SK-N-SH (cell line): Measurements from ENCODE around the gene CLN5.

ENCODE experiments used
- CTCF ChIP-seq: fragments of 200-600 bp; sonication (generic); IDR thresholded peaks from 2 replicates; pipeline ENCODE4 v1.6.1; 2017; ENCODE audit warnings: antibody characterized with exemption, mild to moderate bottlenecking, moderate library complexity
- GABPA ChIP-seq: IDR thresholded peaks from 2 replicates; pipeline ENCODE4 v1.4.0; 2012; ENCODE audit warnings: low read depth, mild to moderate bottlenecking
- MEF2A ChIP-seq: IDR thresholded peaks from 2 replicates; pipeline ENCODE4 v1.4.0; 2012; ENCODE audit warnings: low read depth, borderline replicate concordance
- POLR2AphosphoS5 ChIP-seq: IDR thresholded peaks from 2 replicates; pipeline ENCODE4 v1.6.1; 2012; ENCODE audit warnings: low read depth, low read length
- RAD21 ChIP-seq: IDR thresholded peaks from 2 replicates; pipeline ENCODE4 v1.6.1; 2012; ENCODE audit warnings: mild to moderate bottlenecking, low read length
- REST ChIP-seq: IDR thresholded peaks from 2 replicates; pipeline ENCODE4 v1.6.1; 2012; ENCODE audit warnings: mild to moderate bottlenecking, low read depth, low read length, moderate library complexity
- RFX5 ChIP-seq: IDR thresholded peaks from 2 replicates; pipeline ENCODE4 v1.6.1; 2012; ENCODE audit warnings: mild to moderate bottlenecking, improper control_type of control experiment, low read length
- SIN3A ChIP-seq: IDR thresholded peaks from 2 replicates; pipeline ENCODE4 v1.6.1; 2012; ENCODE audit warnings: low read depth, mild to moderate bottlenecking, low read length, moderate library complexity, borderline replicate concordance
- SMC3 ChIP-seq: IDR thresholded peaks from 2 replicates; pipeline ENCODE4 v1.6.1; 2012; ENCODE audit warnings: low read depth, low read length, improper control_type of control experiment
- TCF12 ChIP-seq: IDR thresholded peaks from 2 replicates; pipeline ENCODE4 v1.4.0; 2012

GRCh38 chr13:77040835-77041234 lies 49.0 kb downstream of the CLN5 start:
- TF ChIP-seq MEF2A (no peak), GABPA (no peak), CTCF (no peak), REST (no peak), TCF12 (no peak), RFX5 (no peak), SMC3 (no peak), RAD21 (no peak), POLR2AphosphoS5 (no peak), SIN3A (no peak)
